HepG2 (cell line): Measurements from ENCODE around the gene TUBGCP4. TPM values are rescaled to one million over a fixed set of nuclear protein-coding genes. Genes with fewer than 3 reads are reported as not detected.

Experiments used
- ATM ChIP-seq: fragments of 450-650 bp; IDR thresholded peaks from 2 replicates; pipeline ENCODE4 v1.7.1; 2017; ENCODE audit warnings: mild to moderate bottlenecking, borderline replicate concordance
- GATAD2A ChIP-seq: IDR thresholded peaks from 2 replicates; pipeline ENCODE4 v1.6.1; 2016
- MEF2D ChIP-seq: sonication (generic); formaldehyde crosslinking; IDR thresholded peaks from 2 replicates; pipeline ENCODE4 v1.5.1; 2020; ENCODE audit warnings: mild to moderate bottlenecking, missing genetic modification reagents
- MXD4 ChIP-seq: IDR thresholded peaks from 2 replicates; pipeline ENCODE4 v1.6.1; 2016; ENCODE audit warnings: mild to moderate bottlenecking, missing biosample characterization, missing genetic modification reagents
- NFATC3 ChIP-seq: sonication (generic); formaldehyde crosslinking; IDR thresholded peaks from 2 replicates; pipeline ENCODE4 v1.5.1; 2020; ENCODE audit warnings: mild to moderate bottlenecking, missing genetic modification reagents
- NFKBIZ ChIP-seq: IDR thresholded peaks from 2 replicates; pipeline ENCODE4 v1.6.1; 2018; ENCODE audit warnings: missing genetic modification reagents, missing compliant biosample characterization
- RCOR2 ChIP-seq: IDR thresholded peaks from 2 replicates; pipeline ENCODE4 v1.6.1; 2016; ENCODE audit warnings: missing biosample characterization, missing genetic modification reagents
- RFXANK ChIP-seq: IDR thresholded peaks from 2 replicates; pipeline ENCODE4 v1.6.1; 2016
- RXRB ChIP-seq: IDR thresholded peaks from 2 replicates; pipeline ENCODE4 v1.6.1; 2016; ENCODE audit warnings: borderline replicate concordance, missing genetic modification reagents, missing compliant biosample characterization
- SETDB1 ChIP-seq: sonication (generic); formaldehyde crosslinking; IDR thresholded peaks from 2 replicates; pipeline ENCODE4 v1.5.1; 2020; ENCODE audit warnings: missing genetic modification reagents, mild to moderate bottlenecking, borderline replicate concordance
- ZBTB38 ChIP-seq: sonication (generic); formaldehyde crosslinking; IDR thresholded peaks from 2 replicates; pipeline ENCODE4 v1.5.1; 2020; ENCODE audit warnings: mild to moderate bottlenecking, missing genetic modification reagents
- ZNF10 ChIP-seq: sonication (generic); formaldehyde crosslinking; IDR thresholded peaks from 2 replicates; pipeline ENCODE4 v1.4.0; 2020; ENCODE audit warnings: mild to moderate bottlenecking, low read depth, missing genetic modification reagents, borderline replicate concordance
- ZNF75D ChIP-seq: sonication (generic); formaldehyde crosslinking; IDR thresholded peaks from 2 replicates; pipeline ENCODE4 v1.8.1; 2023; ENCODE audit warnings: missing genetic modification reagents, mild to moderate bottlenecking, borderline replicate concordance
- polyA plus RNA-seq, 8 experiments: library from polyadenylated mRNA; depleted of rRNA in 3 of 8; stranded (reverse) in 7 of 8; unstranded in 1 of 8; fragments of >200 nt; fragmentation: Illumina TruSeq in 4 of 8; extraction: Trizol in 4 of 8; gene quantifications; 2 replicates each; pipeline versions ENCODE4 v1.2.1 to v1.2.3, GENCODE V29; 2011 to 2016; ENCODE audit warnings: low read depth in 4 of 8, missing spikeins in 1 of 8, mixed read lengths in 1 of 8; ENCODE audit not compliant: insufficient read depth in 1 of 8
- total RNA-seq, 5 experiments: library from RNA; depleted of rRNA; stranded (reverse); fragments of >200 nt; fragmentation: Illumina TruSeq; extraction: Trizol; gene quantifications; 2 replicates each; pipeline ENCODE4 v1.2.3, GENCODE V29; 2016; ENCODE audit warnings: low read depth in 1 of 5
- TF ChIP-seq, protein P1 (sequence below): sonication (generic); formaldehyde crosslinking; IDR thresholded peaks from 2 replicates; pipeline ENCODE4 v1.9.0; 2021; ENCODE audit warnings: missing genetic modification reagents, borderline replicate concordance
- TF ChIP-seq, protein P2 (sequence below): sonication (generic); formaldehyde crosslinking; IDR thresholded peaks from 2 replicates; pipeline ENCODE4 v1.5.1; 2020; ENCODE audit warnings: missing genetic modification reagents, mild to moderate bottlenecking, borderline replicate concordance
- TF ChIP-seq, protein P3 (sequence below): sonication (generic); formaldehyde crosslinking; IDR thresholded peaks from 2 replicates; pipeline ENCODE4 v1.5.0; 2020; ENCODE audit warnings: mild to moderate bottlenecking, missing genetic modification reagents, borderline replicate concordance
- TF ChIP-seq, protein P4 (sequence below): sonication (generic); formaldehyde crosslinking; IDR thresholded peaks from 2 replicates; pipeline ENCODE4 v1.8.0; 2022; ENCODE audit warnings: low read depth, missing genetic modification reagents
- TF ChIP-seq, protein P5 (sequence below): sonication (generic); formaldehyde crosslinking; IDR thresholded peaks from 2 replicates; pipeline ENCODE4 v1.4.0; 2020; ENCODE audit warnings: mild to moderate bottlenecking, low read depth, missing genetic modification reagents
- TF ChIP-seq, protein P6 (sequence below): fragments of 450-650 bp; IDR thresholded peaks from 2 replicates; pipeline ENCODE4 v1.6.1; 2017
- TF ChIP-seq, protein P7 (sequence below): sonication (generic); formaldehyde crosslinking; IDR thresholded peaks from 2 replicates; pipeline ENCODE4 v1.8.1; 2023; ENCODE audit warnings: mild to moderate bottlenecking, missing genetic modification reagents, borderline replicate concordance

Gene TUBGCP4
- total and polyA plus RNA-seq, 2 of the 13 experiments (the other 11 are each of a cell fraction or from before 2014, with no cell fraction given): 15.0 to 20.5 TPM

DNA sequence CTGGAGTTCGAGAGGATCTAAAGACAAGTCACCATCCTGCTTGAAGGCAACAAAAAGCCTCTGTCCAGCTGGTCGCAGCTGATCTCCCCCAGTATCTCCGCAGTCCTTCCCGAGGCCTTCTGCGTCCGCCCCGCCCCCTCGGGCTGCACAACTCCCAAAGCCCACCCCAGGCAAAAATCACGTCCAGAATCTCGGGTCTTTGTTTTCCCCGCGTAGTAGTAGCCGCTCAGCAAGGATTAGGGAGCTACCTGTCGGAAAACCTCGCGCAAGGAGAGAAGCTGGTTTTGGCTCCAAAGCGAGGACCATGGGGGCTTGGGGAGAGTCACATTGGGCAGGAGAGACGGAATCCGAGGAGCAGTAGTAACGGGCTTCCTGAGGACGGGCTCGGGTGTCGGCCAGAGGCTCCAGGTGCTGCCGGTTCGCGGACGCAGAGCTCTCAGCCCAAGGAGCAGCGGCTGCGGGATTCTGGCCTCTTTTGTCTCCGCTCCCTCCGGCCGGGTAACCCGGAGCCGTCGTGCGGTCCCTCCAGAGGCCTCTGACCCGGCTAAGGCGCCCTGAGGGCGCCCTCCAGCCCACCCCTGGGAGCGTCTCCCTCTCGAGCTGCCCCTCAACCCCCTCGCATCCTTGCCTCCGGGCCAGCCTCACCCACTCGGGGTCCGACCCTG, 459 bp upstream of the TUBGCP4 start (continued):
- TF ChIP-seq NFKBIZ (CRISPR knock-in tag): no peak
- no peak for TF ChIP-seq ZNF75D (CRISPR knock-in tag)
- 0 out of 2 replicates have a peak, but pooled peaks have one; percentile 23 for TF ChIP-seq MEF2D
- TF ChIP-seq, protein P1, sequence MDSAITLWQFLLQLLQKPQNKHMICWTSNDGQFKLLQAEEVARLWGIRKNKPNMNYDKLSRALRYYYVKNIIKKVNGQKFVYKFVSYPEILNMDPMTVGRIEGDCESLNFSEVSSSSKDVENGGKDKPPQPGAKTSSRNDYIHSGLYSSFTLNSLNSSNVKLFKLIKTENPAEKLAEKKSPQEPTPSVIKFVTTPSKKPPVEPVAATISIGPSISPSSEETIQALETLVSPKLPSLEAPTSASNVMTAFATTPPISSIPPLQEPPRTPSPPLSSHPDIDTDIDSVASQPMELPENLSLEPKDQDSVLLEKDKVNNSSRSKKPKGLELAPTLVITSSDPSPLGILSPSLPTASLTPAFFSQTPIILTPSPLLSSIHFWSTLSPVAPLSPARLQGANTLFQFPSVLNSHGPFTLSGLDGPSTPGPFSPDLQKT (CRISPR knock-in tag): no peak
- TF ChIP-seq, protein P2, sequence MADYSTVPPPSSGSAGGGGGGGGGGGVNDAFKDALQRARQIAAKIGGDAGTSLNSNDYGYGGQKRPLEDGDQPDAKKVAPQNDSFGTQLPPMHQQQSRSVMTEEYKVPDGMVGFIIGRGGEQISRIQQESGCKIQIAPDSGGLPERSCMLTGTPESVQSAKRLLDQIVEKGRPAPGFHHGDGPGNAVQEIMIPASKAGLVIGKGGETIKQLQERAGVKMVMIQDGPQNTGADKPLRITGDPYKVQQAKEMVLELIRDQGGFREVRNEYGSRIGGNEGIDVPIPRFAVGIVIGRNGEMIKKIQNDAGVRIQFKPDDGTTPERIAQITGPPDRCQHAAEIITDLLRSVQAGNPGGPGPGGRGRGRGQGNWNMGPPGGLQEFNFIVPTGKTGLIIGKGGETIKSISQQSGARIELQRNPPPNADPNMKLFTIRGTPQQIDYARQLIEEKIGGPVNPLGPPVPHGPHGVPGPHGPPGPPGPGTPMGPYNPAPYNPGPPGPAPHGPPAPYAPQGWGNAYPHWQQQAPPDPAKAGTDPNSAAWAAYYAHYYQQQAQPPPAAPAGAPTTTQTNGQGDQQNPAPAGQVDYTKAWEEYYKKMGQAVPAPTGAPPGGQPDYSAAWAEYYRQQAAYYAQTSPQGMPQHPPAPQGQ (CRISPR knock-in tag): no peak
- no peak for TF ChIP-seq NFATC3 (CRISPR knock-in tag)
- no peak for TF ChIP-seq ATM
- no peak for TF ChIP-seq ZBTB38 (CRISPR knock-in tag)
- no peak for TF ChIP-seq RCOR2
- TF ChIP-seq, protein P3, sequence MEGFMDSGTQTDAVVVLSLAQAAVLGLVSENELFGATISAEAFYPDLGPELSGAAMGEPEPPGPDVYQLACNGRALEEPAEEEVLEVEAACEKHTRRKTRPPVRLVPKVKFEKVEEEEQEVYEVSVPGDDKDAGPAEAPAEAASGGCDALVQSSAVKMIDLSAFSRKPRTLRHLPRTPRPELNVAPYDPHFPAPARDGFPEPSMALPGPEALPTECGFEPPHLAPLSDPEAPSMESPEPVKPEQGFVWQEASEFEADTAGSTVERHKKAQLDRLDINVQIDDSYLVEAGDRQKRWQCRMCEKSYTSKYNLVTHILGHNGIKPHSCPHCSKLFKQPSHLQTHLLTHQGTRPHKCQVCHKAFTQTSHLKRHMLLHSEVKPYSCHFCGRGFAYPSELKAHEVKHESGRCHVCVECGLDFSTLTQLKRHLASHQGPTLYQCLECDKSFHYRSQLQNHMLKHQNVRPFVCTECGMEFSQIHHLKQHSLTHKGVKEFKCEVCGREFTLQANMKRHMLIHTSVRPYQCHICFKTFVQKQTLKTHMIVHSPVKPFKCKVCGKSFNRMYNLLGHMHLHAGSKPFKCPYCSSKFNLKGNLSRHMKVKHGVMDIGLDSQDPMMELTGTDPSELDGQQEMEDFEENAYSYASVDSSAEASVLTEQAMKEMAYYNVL (CRISPR knock-in tag): no peak
- no peak for TF ChIP-seq GATAD2A
- TF ChIP-seq, protein P4, sequence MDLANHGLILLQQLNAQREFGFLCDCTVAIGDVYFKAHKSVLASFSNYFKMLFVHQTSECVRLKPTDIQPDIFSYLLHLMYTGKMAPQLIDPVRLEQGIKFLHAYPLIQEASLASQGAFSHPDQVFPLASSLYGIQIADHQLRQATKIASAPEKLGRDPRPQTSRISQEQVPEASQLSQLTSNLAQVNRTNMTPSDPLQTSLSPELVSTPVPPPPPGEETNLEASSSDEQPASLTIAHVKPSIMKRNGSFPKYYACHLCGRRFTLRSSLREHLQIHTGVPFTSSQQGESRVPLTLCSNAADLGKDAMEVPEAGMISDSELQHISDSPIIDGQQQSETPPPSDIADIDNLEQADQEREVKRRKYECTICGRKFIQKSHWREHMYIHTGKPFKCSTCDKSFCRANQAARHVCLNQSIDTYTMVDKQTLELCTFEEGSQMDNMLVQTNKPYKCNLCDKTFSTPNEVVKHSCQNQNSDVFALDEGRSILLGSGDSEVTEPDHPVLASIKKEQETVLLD (CRISPR knock-in tag): no peak; the same call in 1 of the 2 replicates
- TF ChIP-seq, protein P5, sequence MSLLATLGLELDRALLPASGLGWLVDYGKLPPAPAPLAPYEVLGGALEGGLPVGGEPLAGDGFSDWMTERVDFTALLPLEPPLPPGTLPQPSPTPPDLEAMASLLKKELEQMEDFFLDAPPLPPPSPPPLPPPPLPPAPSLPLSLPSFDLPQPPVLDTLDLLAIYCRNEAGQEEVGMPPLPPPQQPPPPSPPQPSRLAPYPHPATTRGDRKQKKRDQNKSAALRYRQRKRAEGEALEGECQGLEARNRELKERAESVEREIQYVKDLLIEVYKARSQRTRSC (CRISPR knock-in tag): no peak
- TF ChIP-seq, protein P6, sequence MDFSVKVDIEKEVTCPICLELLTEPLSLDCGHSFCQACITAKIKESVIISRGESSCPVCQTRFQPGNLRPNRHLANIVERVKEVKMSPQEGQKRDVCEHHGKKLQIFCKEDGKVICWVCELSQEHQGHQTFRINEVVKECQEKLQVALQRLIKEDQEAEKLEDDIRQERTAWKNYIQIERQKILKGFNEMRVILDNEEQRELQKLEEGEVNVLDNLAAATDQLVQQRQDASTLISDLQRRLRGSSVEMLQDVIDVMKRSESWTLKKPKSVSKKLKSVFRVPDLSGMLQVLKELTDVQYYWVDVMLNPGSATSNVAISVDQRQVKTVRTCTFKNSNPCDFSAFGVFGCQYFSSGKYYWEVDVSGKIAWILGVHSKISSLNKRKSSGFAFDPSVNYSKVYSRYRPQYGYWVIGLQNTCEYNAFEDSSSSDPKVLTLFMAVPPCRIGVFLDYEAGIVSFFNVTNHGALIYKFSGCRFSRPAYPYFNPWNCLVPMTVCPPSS: no peak
- TF ChIP-seq RFXANK (CRISPR knock-in tag): no peak
- no peak for TF ChIP-seq RXRB (CRISPR knock-in tag)
- peak; percentile 18; the same call in 1 of the 2 replicates for TF ChIP-seq MXD4
- TF ChIP-seq SETDB1 (CRISPR knock-in tag): no peak
- TF ChIP-seq, protein P7, sequence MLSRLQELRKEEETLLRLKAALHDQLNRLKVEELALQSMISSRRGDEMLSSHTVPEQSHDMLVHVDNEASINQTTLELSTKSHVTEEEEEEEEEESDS (CRISPR knock-in tag): no peak
- TF ChIP-seq ZNF10 (CRISPR knock-in tag): no peak
